CD4-positive, alpha-beta T cell treated with Interleukin-4 for 1 hour (primary cell): ENCODE measurements around the gene CD180.

ENCODE experiments used
- DNase-seq, 2 donors: peaks; one replicate each; pipeline ENCODE4 v3.0.0-alpha.2; 2020 to 2022

CD180 gene

DNA sequence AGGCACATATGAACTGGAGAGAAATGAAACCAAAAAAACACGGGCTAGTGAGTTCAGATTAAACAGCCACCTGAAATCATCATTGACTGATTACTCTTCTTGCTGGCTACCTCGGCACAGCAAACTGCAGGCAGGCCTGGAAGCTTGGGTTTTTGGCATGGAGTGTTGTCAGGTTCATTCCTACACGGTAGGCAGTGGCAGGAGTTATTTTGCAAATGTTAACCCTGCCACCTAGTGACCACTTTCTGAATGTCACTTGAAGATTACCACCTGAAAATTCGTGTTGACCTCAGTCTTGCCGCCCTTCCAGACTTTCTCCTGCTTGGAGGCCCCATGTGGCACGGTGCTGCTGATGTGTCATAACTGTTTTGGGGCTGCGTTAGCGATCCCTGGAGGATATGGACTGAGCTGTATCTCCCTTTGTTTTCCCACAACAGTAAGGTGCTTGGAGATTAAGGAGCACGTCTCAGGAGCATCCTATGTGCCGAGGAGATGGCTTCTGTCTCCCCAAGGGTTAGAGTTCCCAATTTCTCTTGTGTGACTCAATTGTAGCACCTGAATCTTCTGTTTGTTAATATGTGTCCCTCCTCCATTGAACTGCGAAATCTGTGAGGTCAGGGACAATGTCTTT is 12.7 kb upstream of the CD180 start:
- peak; percentile 73 to 85 for DNase-seq

DNA sequence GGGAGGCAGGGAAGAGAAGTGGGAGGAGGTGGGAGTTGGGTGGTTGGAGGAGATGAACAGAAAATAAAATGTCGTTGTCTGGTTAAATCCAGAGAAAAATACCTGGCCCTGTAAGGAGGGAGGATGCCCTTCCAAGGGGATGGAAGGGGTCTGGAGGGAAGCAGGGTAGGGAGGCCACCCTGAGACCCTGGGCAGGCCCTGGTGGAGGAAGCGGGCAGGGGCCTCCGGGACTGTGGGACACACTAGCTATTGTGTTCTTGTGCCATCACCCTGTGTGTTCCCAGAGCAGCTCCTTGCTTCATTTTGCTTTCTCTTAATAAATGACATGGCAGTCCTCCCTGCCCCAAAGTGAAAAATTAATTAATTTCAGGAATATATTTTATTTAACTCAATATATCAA is 11.8 kb upstream of the CD180 start:
- no peak for DNase-seq

DNA sequence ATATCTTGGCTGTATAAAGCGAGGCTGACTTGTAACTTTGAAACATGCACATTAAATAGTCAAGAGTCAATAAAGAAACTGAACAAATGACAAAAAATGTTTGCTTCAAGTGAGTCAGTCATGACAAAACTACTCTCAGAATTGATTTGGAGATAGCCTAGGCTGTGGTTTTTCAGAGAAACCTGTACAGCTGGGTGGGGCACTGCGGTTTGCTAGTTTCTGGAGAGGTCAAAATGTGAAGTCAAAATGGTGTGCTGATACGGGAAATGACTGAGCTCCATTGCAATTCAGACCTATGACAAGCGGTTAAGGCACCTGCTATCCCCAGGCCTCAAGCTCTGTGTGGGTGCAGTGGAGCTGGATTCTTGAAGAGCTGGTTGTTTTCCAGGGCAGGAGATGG is 10.3 kb upstream of the CD180 start:
- DNase-seq: peak; percentile 90 to 93

DNA sequence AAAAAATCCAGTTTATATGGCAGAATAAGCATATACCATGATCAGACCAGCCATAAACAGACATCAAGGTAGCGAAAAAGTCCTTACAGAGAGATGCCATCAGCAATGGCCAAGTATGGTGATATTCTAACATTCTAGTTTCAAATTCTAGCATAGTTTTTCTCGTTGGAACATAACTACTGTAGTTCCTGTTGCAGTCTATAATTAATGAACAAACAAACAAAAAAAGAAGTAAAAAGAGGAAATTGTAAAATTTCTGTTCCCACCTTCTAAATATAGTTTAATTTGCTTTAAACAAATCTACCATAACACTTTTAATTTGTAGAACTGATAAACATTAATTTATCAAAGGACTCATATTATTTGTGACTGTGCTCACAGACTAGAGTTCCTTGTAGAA is 9.9 kb upstream of the CD180 start:
- no peak for DNase-seq

DNA sequence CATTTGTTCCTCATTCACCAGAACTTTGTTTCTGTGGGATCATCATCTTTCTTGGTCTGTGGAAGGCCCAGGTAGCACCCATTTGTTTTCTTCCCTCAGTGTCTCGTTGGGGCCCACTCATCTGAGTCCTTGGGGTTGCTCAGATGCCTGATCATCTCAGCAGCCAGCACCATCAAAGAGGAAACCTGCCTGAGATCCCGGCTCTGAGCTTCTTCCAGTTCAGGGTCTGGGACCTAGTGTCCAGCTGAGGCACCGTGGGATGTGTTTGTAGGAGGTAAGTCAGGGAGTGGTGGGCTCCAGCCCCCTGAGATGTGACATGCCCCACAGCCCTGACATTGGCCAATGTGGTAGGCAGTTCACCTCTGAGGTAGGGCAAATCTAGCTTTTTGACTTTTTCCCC is 9.4 kb upstream of the CD180 start:
- DNase-seq: no peak

DNA sequence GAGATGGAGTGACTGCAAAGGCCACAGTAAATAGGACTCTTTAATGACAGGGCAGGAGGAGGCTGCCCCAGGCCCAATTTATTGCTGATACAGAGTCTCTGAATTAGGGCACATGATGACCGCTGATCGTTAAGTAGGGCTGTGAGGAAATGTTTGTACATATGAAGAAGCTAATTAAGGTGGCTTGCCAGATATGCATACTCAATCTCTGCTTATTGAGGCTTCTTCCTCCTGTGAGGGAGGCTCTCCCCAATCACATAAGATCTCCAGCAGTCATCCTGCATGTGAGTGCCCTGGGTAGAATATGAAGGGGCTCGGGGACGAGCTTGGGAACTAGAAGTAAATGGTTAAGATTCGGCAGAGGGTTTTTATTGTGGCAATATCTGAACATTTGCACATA is 8.2 kb upstream of the CD180 start:
- no peak for DNase-seq

DNA sequence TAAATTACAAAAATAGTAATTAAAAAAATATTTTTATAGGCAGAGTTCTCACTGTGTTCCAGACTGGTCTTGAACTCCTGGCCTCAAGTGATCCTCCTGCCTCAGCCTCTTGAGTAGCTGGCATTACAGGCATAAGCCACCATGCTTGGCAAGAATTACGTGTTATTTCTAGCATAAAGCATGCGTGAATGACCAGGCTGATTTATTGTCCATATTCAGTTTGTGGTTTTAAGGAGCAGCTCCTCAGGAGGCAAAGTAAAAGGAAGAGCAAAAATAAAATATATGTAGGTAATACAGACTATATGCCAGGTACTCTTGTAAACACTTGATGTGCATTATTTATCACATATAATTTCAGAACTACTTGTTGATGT is 7.1 kb upstream of the CD180 start:
- no peak for DNase-seq

DNA sequence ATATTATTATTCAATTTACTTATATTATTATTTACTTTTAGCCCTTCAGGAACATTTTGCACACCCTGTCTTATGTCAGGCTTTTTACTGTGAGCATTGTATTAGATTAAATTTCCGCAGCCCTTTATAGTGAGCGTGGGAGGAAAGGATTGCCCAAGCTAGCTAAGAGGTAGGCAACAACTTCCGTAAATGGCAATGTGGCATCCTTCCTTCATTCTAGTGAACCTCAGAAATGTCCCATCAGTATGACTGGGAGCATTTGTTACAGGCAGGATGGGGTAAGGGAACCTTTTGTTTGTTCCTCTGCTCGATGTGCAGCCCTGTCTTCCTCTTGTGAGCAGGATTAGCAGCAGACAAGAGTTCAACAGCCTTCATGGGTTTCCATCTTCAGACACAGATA is 6.2 kb upstream of the CD180 start:
- DNase-seq: peak in 1 of 2 donors; percentile 28

DNA sequence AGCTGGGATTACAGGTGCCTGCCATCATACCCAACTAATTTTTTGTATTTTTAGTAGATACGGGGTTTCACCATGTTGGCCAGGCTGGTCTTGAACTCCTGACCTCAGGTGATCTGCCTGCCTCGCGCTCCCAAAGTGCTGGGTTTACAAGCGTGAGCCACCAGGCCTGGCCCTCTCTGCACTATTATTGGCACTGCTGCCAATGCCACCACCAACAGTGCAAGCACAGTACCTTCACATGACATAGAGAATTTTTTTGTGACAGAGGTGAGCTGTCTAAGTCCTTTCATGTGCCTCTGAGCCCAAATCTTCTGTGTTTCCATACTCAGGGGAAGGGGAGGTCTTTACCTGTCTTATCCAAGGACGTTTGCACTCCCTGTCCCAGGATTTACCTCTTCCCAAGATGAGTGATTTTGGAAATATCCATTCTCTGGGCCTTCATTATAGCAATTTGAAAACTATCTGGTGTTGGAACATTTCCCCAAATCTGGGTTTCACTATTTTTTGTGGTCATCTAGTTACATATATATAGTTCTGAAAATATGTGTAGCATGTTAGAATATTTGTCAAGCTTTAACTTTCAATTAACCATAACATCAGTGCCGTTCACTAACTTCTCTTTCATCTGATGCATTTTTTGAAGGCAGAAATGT is 5.4 kb upstream of the CD180 start:
- no peak for DNase-seq

DNA sequence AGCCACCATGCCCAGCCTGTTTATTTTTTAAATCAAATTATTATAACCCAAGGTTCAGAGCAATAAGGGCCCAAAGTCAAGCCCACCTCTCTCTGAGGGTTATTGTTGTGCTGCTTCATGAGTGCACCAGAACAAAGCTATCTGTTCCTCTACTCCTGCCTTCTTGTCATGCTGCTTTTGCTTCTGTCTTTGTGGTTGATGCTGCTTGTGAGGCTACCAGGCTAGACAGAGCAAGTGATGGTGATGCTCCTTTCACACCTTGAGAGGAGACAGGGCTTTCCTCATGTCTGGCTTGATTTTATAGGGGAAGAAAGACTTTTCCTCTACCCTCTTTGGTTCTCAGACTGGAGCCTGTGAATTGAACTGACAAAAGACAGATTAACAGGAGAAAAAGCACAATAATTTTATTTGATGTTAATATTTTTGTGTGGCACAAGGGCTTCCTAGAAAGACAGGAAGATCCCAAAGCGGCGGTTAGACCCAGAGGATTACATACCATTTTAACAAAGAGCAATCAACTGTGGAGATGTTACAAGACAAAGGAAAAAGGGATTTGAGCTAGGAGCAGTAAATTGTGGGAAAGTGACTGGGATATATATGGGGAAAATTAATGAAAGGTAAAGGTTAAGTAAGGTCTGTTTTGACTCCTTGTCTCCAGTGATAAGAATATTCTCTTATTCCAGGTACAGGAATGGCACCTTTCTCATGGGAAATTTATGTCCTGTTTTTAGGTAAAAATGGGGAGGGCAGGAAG is 4.4 kb upstream of the CD180 start:
- no peak for DNase-seq

DNA sequence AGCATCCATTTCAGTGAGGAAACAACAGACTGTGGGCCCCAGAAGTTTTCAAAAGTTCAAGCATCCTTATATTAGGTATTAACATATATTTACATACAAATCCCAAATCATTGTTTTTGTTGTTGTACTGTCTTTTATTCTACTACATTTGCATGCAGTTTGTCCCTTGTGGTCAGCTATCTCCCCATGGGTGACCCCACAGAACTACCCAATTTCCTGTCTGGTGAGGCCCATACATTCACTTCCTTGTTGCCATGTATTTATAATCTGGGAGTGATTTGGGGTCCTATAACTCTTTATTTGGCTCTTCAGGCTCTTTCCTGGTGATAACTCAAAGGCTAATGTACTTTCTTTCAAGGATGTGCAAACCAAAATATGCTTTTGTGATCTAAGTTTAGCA is 3.3 kb upstream of the CD180 start:
- no peak for DNase-seq

DNA sequence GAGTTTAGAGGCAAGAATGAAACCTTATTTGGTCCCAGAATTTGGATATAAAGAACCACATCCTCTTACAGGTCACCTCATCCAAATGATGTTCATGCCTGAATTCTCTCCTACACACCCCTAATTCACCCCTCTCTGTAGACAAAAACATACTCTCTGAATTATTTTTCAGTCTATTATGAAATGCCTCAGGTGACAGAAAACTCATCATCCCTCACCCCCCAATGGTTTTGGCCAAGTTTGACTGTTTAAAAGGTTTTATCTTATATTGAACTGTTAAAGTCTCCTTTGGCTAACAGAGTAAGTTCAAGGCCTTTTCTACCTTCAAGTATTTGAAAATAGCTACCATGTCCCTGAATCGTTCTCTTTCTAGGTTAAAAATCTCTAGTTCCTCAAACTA is 2.3 kb upstream of the CD180 start:
- DNase-seq: no peak

DNA sequence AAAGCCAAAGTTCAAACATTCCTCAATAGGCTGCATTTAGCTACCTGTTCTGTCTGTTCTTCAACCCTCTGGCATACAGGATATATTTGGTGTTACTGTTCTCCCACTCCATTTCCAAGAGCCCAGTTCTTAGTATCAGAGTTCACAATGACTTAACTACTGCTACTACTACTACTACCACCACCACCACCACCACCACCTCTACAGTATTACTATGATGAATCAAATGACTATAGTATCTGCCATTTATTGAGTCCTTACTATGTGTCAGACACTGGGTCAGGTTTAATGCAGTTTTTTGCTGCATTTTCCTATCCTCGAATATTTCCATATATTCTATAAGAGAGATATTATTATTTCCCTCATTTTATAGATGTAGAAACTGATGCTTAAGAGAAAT is 937 bp upstream of the CD180 start:
- DNase-seq: no peak

DNA sequence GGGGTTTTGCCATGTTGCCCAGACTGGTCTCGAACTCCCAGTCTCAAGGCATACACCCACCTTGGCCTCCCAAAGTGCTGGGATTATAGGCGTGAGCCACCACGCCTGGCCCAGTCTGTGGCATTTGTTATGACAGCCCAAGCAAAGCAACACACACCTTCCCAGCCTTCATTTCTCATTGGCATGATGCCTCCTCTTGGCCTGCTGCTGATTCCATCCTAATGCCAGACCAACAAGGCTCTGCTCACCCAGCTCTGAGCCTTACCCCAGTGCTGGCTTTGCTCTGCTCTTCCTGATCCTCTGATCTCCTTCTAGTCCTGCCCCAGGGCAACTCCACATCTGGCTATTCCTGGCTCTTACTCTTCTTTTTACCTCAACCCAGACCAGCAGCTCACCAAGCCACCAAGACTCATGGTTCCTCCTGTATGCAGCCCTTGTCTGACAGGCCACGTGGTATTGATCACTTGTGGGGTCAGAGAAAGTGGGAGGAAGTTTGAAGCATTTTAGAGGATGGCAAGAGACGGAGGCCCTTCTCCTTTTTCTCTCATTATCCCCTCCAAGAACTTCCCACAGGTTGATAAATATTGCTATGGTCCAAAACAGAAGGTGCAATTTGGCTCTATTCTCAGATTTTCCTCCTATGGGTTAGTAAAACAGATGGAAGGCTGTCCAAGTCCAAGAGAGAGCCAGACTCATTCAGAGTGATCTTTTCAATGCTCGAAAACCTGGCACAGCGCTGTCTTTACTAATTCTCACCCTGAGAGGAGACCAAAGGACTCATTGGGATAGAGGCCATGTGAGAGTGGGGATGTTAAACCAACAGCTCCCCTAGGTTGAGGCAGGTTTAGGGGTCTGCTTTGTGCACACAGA is 958 bp downstream of the CD180 start:
- DNase-seq: no peak

DNA sequence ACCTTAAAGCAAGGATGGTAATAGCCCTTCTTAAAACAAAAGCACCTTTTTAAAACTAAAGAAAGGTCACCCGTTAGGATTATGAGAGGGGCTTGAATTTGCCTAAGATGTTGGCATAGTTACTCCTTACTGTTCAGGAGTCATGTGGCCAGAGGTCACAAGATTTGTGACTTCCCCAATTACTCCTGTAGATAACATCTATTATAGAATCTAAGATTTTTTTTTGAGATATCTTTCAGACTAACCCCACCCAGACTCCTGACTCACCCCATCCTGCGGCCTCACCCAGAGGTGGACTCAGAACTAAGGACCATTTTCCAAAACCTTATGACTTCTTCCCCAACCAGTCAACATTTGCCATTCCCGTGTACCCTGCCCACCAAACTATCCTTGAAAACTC is 2.4 kb downstream of the CD180 start:
- DNase-seq: peak in 1 of 2 donors; percentile 63

DNA sequence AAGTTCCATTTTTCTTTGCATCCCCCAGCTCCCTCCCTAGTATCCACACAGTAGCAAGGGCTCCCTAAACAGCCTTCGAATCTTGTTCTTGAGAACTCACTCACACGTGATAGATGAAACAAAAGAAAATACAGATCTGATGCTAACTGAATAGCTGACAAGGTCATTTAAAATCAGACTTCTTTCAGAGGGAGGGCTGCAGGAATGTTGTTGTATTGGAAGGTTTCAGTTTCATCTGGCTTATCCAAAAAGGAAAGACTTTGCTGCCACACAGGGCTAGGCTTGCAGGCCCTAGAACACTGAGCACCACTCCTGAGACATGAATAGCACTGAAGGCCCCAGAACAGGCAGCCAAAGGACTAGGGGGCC is 3.2 kb downstream of the CD180 start:
- no peak for DNase-seq

DNA sequence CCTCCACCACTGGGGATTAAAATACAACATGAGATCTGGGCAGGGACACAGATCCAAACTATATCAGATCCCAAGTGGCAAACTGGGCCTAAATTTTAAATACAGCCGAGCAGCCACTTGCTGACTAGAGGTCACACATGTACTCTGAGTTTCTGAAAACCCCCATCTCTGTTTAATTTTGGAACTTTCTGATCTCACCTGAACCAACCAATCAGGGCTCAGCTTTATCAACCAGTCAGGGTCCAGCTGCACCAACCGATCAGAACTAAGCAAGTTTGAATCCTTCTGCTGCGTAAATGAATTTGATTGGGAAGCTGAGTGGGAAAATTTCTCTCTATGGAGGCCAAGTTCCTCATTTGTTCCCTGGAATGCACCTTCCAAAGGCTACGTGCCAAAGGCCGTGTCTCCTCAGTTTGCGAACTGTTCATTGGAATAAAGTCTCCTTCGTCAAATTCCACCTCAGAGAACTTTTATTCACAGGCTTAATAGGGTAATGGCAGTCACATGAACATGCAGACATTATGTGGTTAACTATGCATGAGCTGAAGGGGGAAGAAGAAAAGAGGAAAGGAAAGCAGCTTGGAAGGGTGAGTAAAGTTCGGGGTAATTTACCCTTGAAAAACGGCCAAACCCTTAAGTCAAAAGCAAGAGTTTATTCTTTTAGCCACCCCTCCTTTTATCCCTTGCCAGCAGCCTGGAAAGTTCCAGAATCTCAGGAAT is 3.7 kb downstream of the CD180 start:
- peak; percentile 32 to 42 for DNase-seq

DNA sequence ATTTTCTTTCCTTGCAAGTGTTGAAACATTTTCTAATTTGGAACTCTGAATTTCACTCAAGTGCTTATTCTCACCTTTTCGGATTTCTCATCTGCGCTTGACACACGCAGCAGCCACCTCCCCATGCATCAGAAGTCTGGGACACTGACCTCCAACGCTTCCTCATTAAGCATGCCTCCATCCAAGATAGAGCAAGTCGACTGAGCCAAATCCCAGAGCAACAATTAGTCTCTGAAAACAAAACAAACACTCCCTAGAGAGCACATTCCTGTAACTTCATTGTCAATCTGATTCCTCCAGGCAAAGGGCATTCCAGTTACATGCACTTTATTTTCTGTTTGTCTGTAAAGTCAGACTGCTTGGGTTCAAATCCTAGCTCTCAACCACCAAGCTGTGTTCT is 5.7 kb downstream of the CD180 start:
- DNase-seq: no peak

DNA sequence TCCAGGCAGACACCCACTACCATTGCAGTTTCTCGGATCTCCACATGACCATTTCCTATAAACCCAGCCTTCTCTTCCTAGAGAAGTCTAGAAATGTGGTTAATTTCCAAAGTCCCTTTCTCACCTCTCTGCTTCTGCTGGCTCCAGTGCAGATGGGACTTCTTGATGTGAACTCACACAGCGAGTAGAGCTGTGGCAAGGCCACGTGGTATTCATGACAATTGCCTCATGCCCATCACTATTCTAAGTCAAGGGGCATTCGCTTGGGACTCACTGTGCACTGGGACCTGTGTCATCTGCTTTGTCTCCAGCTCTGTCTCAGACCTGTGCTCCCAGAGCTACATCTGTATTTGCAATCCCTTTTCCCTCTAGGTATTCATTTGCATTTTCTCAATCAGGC is 6.2 kb downstream of the CD180 start:
- DNase-seq: no peak

DNA sequence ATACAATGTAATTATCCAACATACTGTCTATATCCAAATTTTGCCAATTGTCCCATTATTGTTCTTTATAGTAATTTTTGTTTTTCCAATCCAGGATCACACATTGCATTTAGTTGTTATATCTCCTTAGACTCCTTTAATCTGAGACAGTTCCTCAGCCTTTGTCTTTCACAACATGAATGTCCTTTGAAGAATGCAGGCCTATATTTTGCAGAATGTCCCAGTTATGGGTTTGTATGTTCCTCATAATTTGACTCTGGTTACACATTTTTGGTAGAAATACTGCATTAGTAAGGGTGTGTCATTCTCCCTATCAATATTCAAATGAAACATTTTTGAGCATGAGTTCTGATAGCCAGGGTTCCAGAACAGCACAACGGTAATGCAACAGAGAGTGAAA is 6.7 kb downstream of the CD180 start:
- DNase-seq: no peak

DNA sequence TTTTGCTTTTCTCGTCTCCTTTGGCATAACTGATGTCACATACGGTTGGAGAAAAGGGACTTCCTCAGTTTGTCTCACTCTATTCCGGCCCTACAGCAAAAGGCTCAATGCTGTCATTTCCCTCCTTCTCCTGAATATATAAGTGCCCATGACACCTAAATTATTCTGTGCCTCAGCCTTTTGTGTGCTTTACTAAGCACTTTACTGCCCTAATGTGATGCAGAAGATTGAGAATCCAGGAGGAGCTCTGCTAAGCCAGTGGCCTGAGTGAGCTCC is 7.6 kb downstream of the CD180 start:
- no peak for DNase-seq

DNA sequence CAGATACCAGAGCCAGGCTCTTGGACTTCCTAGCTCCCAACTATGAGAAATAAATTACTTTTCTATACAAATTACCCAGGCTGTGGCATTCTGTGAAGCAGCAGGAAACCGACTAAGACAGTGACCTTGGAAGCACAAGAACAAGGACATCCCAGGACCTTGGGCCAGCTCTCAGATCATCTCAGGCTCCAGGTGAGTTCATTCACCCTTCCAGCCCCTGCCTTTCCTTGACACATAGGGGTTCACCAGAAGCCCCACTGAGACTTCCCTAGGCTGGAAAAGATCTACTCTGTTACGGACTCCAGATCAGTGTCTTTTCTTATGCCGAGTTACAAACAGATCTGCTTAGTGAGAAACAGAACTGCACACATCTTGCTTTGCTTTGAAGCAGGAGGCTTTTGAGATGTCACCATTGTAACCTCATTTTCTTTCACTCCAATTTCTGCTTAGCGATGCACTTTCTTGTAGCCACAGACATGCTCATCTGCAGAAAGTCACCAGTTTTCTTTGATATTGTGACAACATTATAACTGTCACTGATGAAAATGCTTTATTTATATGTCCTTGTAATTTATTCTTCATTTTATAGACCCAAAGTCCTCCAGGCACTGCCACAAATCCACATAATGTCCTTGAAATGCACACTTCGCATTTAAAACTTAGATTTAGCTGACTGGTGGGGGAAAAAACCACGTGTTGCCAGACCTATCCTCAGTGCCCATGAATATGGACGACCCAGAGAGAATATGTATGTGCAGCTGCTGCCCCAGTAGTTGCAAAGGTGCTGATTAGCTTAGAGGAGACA is 8.1 kb downstream of the CD180 start:
- no peak for DNase-seq
